Fibroblast of lung (primary cell): ENCODE data around the gene PABPC1L. TPM values are rescaled to one million over a fixed set of nuclear protein-coding genes. Genes with fewer than 3 reads are reported as not detected.

Experiments used
- DNase-seq, 2 donors: peaks; one replicate each; pipeline versions ENCODE4 v3.0.0 to v3.0.0-alpha.2; 2010; ENCODE audit warnings: low read depth in 2 of 2
- H2AFZ ChIP-seq: 2 replicates; pipeline ENCODE4 v1.5.1; 2012; ENCODE audit warnings: low read length, control low read depth, inconsistent platforms
- H3K27ac ChIP-seq: 2 replicates; pipeline ENCODE4 v1.5.1; 2011; ENCODE audit warnings: low read length, control low read depth; ENCODE audit not compliant: insufficient read depth
- H3K27me3 ChIP-seq: 2 replicates; pipeline ENCODE4 v1.5.1; 2011; ENCODE audit warnings: mild to moderate bottlenecking, low read length; ENCODE audit not compliant: control insufficient read depth, insufficient read depth
- H3K36me3 ChIP-seq: 2 replicates; pipeline ENCODE4 v1.5.1; 2011; ENCODE audit warnings: low read length; ENCODE audit not compliant: control insufficient read depth, insufficient read depth
- H3K4me1 ChIP-seq: 2 replicates; pipeline ENCODE4 v1.5.1; 2011; ENCODE audit warnings: low read length; ENCODE audit not compliant: control insufficient read depth, insufficient read depth; ENCODE audit errors: extremely low read depth
- H3K4me2 ChIP-seq: 2 replicates; pipeline ENCODE4 v1.5.1; 2011; ENCODE audit warnings: low read length, control low read depth; ENCODE audit not compliant: insufficient read depth; ENCODE audit errors: extremely low read depth
- H3K4me3 ChIP-seq, 4 experiments: fragments of 200-600 bp in 1 of 4; sonication (generic) in 1 of 4; replicated peaks in 1 of 4; 2 replicates each; pipeline ENCODE4 v1.5.1; 2011 to 2016; ENCODE audit warnings: low read length in 4 of 4, low read depth in 3 of 4, mild to moderate bottlenecking in 3 of 4, control low read depth in 2 of 4, inconsistent platforms in 1 of 4, mixed read lengths in 1 of 4; ENCODE audit not compliant: insufficient read depth in 1 of 4; ENCODE audit errors: control extremely low read depth in 1 of 4
- H3K79me2 ChIP-seq: 2 replicates; pipeline ENCODE4 v1.5.1; 2012; ENCODE audit warnings: mild to moderate bottlenecking, low read length, inconsistent platforms; ENCODE audit not compliant: control insufficient read depth, insufficient read depth
- H3K9ac ChIP-seq: 2 replicates; pipeline ENCODE4 v1.5.1; 2011; ENCODE audit warnings: mild to moderate bottlenecking, low read length, control low read depth; ENCODE audit not compliant: insufficient read depth
- H3K9me3 ChIP-seq: 2 replicates; pipeline ENCODE4 v1.5.1; 2012; ENCODE audit warnings: low read depth, low read length; ENCODE audit not compliant: control insufficient read depth, insufficient read depth
- H4K20me1 ChIP-seq: 2 replicates; pipeline ENCODE4 v1.5.1; 2011; ENCODE audit warnings: low read length; ENCODE audit not compliant: control insufficient read depth, insufficient read depth; ENCODE audit errors: extremely low read depth
- CTCF ChIP-seq, 2 donors: IDR thresholded peaks in 1 of 2; conservative IDR thresholded peaks in 1 of 2; 1 replicate in 1 of 2; 2 replicates in 1 of 2; pipeline ENCODE4 v1.5.1; 2011 to 2012; ENCODE audit warnings: low read length in 2 of 2, control low read depth in 1 of 2, inconsistent platforms in 1 of 2, low read depth in 1 of 2, mild to moderate bottlenecking in 1 of 2
- EZH2 ChIP-seq: IDR thresholded peaks from 2 replicates; pipeline ENCODE4 v1.5.1; 2012; ENCODE audit warnings: low read length, control low read depth, mild to moderate bottlenecking; ENCODE audit errors: missing control alignments
- polyA plus RNA-seq, 2 donors: library from polyadenylated mRNA; depleted of rRNA in 1 of 2; stranded (reverse) in 1 of 2; unstranded in 1 of 2; fragments of >200 nt; gene quantifications; 2 replicates each; pipeline ENCODE4 v1.2.1, GENCODE V29; 2011 to 2012; ENCODE audit warnings: missing spikeins in 1 of 2
- total RNA-seq: library from RNA; depleted of rRNA; stranded (reverse); fragments of >200 nt; gene quantifications from 2 replicates; pipeline ENCODE4 v1.2.1, GENCODE V29; 2014

PABPC1L gene
- total and polyA plus RNA-seq, 2 donors (not counting 1 experiment from before 2014, with no cell fraction given), result 11.6 to 11.9 TPM

- no peak for DNase-seq
- no peaks in the 10 kb centered on the region for H4K20me1 ChIP-seq
- H3K4me1 ChIP-seq, result no peaks in the 10 kb centered on the region
- H3K36me3 ChIP-seq, result peaks cover 14% of the 10 kb centered on the region
- H3K27ac ChIP-seq, result no peak overlapping the region
- H3K79me2 ChIP-seq, result no peaks in the 10 kb centered on the region
- no peaks in the 10 kb centered on the region for H3K27me3 ChIP-seq
- TF ChIP-seq CTCF (conservative IDR thresholded peaks at IDR 0.05 in 1 of 2, IDR thresholded peaks at IDR 0.05 in 1 of 2; ENCODE audit: low read depth in 1 of 2, low read length in 2 of 2), result peak in 1 of 2 donors; percentile 9
- no peak for TF ChIP-seq EZH2
- no peak overlapping the region for H3K4me3 ChIP-seq
- no peaks in the 10 kb centered on the region for H3K9me3 ChIP-seq
- no peak overlapping the region for H3K9ac ChIP-seq
- no peak overlapping the region for H3K4me2 ChIP-seq
- H2AFZ ChIP-seq, result no peak overlapping the region
Observed at GRCh38 chr20:44942264-44942973, 32.6 kb downstream of the PABPC1L start.

- no peaks in the 10 kb centered on the region for H4K20me1 ChIP-seq
- H2AFZ ChIP-seq, result no peak overlapping the region
- no peaks in the 10 kb centered on the region for H3K9me3 ChIP-seq
- H3K27me3 ChIP-seq, result no peaks in the 10 kb centered on the region
- peaks cover 20% of the 10 kb centered on the region for H3K36me3 ChIP-seq
- no peaks in the 10 kb centered on the region for H3K79me2 ChIP-seq
- TF ChIP-seq EZH2 (no peak), CTCF (conservative IDR thresholded peaks at IDR 0.05 in 1 of 2, IDR thresholded peaks at IDR 0.05 in 1 of 2; ENCODE audit: low read depth in 1 of 2, low read length in 2 of 2) (no peak)
- H3K27ac ChIP-seq, result no peak overlapping the region
- H3K9ac ChIP-seq, result no peak overlapping the region
- H3K4me1 ChIP-seq, result no peaks in the 10 kb centered on the region
- no peak overlapping the region for H3K4me2 ChIP-seq
- no peak overlapping the region for H3K4me3 ChIP-seq
- no peak for DNase-seq
Observed at GRCh38 chr20:44943828-44944227, 34.0 kb downstream of the PABPC1L start.

DNA sequence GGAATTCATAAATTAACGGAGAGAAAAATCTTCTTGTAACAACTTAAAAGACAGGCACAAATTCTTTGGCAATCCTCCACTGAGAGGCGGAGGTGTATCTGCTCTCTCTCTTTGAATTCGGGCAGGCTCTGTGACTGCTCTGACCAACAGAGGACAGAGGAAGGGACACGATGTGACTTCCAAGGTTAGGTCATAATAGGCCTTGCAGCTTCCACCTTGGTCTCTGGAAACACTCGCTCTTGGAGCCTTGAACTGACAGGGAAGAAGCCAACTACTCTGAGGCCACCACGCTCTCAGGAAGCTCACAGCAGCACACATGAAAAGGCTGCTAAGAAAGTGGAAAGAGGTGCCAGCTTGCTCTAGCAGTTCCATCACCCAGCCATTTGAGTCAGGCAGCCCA, 35.4 kb downstream of the PABPC1L start:
- no peak overlapping the region for H3K27ac ChIP-seq
- no peak overlapping the region for H3K4me3 ChIP-seq
- DNase-seq, result no peak
- no peak overlapping the region for H3K4me2 ChIP-seq
- no peaks in the 10 kb centered on the region for H3K4me1 ChIP-seq
- no peaks in the 10 kb centered on the region for H4K20me1 ChIP-seq
- no peaks in the 10 kb centered on the region for H3K27me3 ChIP-seq
- peaks cover 23% of the 10 kb centered on the region for H3K36me3 ChIP-seq
- H2AFZ ChIP-seq, result no peak overlapping the region
- TF ChIP-seq CTCF (conservative IDR thresholded peaks at IDR 0.05 in 1 of 2, IDR thresholded peaks at IDR 0.05 in 1 of 2; ENCODE audit: low read depth in 1 of 2, low read length in 2 of 2), result no peak
- TF ChIP-seq EZH2, result no peak
- no peaks in the 10 kb centered on the region for H3K9me3 ChIP-seq
- no peaks in the 10 kb centered on the region for H3K79me2 ChIP-seq
- no peak overlapping the region for H3K9ac ChIP-seq
